Measurements from ENCODE around the gene ST3GAL2. TPM values are rescaled to one million over a fixed set of nuclear protein-coding genes. Genes with fewer than 3 reads are reported as not detected.
"Not testable (repeated sequence)": the region's sequence is repeated elsewhere in the genome, so short reads cannot be mapped to it uniquely, and the experiment has no call there.

Gene ST3GAL2
- total RNA-seq, 1 donor from 2014 or later, result 53.0 TPM

DNA sequence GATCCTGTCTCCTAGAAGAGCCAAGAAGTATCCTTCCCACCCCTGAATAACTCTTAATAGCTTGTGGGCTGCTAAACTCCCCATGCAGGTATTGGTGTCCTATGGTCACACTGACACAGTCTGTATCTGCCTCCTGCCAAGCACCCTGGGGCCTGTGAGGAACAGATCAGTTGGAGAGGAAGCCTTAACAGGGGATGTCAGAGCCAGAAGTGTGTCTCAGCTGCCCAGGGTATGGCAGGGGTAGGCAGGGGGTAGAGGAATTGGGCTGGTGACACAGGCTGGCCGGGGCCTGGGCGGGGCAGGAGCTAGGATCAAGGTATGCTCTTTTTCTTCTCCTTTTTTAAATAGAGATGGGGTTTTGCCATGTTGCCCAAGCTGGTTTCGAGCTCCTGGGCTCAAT, 47.5 kb downstream of the ST3GAL2 start:
- H3K9me3 Mint-ChIP-seq, result no peaks in the 10 kb centered on the region
- H3K36me3 Mint-ChIP-seq, result peaks cover 11% of the 10 kb centered on the region
- H3K27me3 Mint-ChIP-seq (ENCODE audit: low read depth), result no peaks in the 10 kb centered on the region
- TF ChIP-seq, protein P1, sequence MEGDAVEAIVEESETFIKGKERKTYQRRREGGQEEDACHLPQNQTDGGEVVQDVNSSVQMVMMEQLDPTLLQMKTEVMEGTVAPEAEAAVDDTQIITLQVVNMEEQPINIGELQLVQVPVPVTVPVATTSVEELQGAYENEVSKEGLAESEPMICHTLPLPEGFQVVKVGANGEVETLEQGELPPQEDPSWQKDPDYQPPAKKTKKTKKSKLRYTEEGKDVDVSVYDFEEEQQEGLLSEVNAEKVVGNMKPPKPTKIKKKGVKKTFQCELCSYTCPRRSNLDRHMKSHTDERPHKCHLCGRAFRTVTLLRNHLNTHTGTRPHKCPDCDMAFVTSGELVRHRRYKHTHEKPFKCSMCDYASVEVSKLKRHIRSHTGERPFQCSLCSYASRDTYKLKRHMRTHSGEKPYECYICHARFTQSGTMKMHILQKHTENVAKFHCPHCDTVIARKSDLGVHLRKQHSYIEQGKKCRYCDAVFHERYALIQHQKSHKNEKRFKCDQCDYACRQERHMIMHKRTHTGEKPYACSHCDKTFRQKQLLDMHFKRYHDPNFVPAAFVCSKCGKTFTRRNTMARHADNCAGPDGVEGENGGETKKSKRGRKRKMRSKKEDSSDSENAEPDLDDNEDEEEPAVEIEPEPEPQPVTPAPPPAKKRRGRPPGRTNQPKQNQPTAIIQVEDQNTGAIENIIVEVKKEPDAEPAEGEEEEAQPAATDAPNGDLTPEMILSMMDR (IDR thresholded peaks at IDR 0.05; ENCODE audit: unreplicated experiment), result no peak
- DNase-seq (ENCODE audit: low spot score in 2 of 2, unreplicated experiment in 2 of 2), result no peak
- H3K27ac Mint-ChIP-seq, result peak overlapping the region; percentile 25
- H3K4me3 Mint-ChIP-seq, result no peak overlapping the region
- H3K4me1 Mint-ChIP-seq, result no peaks in the 10 kb centered on the region

DNA sequence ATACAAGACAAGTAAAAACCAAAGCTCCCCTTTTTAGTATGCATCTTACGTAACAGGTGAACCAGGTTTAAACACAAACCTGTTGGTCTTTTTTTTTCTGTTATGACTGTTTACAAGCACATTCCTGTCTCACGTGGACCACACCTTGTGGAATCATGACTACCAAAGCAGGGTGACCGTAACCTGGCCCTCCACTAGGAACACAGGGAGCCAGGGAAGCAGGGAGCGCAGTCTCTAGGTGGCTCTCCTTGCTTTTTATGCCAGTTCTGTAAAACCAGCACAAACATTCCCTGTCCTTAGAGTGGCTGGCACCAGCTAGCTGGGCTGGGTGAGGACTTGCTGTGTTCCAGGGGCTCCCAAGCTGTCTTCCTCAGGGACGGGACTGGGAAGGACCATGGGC, 48.1 kb downstream of the ST3GAL2 start:
- H3K27ac Mint-ChIP-seq, result peak overlapping the region; percentile 30

DNA sequence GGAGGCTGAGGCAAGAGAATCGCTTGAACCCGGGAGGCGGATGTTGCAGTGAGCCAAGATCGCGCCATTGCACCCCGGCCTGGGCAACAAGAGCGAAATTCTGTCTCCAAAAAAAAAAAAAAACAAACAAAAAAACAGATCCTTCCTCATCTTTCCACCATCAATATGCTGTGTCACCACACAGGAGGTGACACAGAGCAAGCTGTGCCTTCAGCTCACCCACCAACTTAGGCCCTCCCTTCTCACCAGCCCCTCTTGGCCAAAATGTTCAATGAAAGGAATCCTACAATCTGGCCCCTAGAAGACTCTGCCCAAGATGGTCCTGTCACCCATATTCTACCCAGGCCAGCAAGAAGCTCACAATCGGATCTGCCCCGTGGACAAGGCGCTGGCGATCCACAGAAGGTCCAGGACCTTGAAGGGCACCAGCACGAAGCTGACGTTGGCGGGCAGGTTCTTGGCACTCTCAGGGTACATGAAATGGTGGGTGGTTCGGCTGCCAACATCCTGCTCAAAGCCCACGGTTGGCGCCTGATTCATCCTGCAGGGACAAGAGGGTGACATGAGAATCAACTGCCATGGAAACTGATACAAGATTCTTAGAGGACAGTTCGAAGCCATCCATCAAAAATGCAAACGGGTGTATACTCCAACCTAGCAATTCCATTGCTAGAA, 50.8 kb downstream of the ST3GAL2 start:
- TF ChIP-seq, protein P1 (IDR thresholded peaks at IDR 0.05; ENCODE audit: unreplicated experiment), result no peak
- Mint-ChIP-seq H3K9me3 (no peaks in the 10 kb centered on the region), H3K27me3 (ENCODE audit: low read depth) (no peaks in the 10 kb centered on the region), H3K4me1 (no peaks in the 10 kb centered on the region), H3K4me3 (no peak overlapping the region), H3K36me3 (peaks cover 14% of the 10 kb centered on the region), H3K27ac (no peak overlapping the region)
- DNase-seq (ENCODE audit: low spot score in 2 of 2, unreplicated experiment in 2 of 2), result no peak

More for the DNA sequence above, 48.1 kb downstream of the ST3GAL2 start:
- no peak overlapping the region for H3K4me3 Mint-ChIP-seq
- DNase-seq (ENCODE audit: low spot score in 2 of 2, unreplicated experiment in 2 of 2), result no peak
- TF ChIP-seq, protein P1 (IDR thresholded peaks at IDR 0.05; ENCODE audit: unreplicated experiment), result no peak
- no peaks in the 10 kb centered on the region for H3K4me1 Mint-ChIP-seq
- H3K9me3 Mint-ChIP-seq, result no peaks in the 10 kb centered on the region
- H3K27me3 Mint-ChIP-seq (ENCODE audit: low read depth), result no peaks in the 10 kb centered on the region
- H3K36me3 Mint-ChIP-seq, result peaks cover 11% of the 10 kb centered on the region

DNA sequence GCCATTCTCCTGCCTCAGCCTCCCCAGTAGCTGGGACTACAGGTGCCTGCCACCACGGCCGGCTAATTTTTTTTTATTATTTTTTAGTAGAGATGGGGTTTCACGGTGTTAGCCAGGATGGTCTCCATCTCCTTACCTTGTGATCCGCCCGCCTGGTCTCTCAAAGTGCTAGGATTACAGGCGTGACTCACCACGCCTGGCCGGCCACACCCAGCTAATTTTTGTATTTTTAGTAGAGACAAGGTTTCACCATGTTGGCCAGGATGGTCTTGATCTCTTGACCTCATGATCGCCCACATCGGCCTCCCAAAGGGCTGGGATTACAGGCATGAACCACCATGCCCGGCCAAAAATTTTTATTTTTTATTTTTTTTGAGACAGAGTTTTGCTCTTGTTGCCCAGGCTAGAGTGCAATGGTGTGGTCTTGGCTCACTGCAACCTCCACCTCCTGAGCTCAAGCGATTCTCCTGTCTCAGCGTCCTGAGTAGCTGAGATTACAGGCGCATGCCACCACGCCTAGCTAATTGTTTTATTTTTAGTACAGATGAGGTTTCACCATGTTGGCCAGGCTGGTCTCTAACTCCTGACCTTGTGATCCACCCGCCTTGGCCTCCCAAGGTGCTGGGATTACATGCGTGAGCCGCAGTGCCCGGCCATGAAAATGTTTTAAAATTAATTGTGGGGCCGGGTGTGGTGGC, 52.5 kb downstream of the ST3GAL2 start:
- H3K27ac Mint-ChIP-seq; H3K27me3 Mint-ChIP-seq (ENCODE audit: low read depth); H3K9me3 Mint-ChIP-seq; H3K4me1 Mint-ChIP-seq; DNase-seq (ENCODE audit: low spot score in 2 of 2, unreplicated experiment in 2 of 2); H3K4me3 Mint-ChIP-seq: not testable (repeated sequence)
- H3K36me3 Mint-ChIP-seq, result peaks cover 16% of the 10 kb centered on the region

DNA sequence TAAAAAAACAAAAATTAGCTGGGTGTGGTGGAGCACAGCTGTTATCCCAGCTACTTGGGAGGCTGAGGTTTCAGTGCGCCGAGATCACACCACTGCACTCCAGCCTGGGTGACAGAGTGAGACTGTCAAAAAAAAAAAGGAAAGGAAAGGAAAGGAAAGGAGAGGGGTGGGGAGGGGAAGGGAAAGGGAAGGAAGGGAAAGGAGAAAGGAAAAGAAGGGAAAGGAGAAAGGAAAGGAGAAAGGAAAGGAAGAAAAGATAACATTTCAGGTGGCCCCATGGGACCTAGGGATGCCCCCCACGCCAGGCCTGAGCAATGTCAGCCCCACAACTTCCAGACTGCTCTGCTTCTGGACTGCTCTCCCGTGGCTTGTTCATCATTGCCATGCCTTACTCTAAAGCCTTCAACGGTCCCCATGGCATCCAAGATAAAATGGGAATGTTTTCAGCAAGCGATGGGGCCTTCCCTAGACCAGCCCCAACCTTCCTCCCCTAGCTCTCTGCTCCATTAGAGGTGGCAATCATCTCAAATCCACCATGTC, 55.4 kb downstream of the ST3GAL2 start:
- no peak overlapping the region for H3K27ac Mint-ChIP-seq
- H3K36me3 Mint-ChIP-seq, result peaks cover 12% of the 10 kb centered on the region
- peaks cover 9% of the 10 kb centered on the region for H3K4me1 Mint-ChIP-seq
- H3K4me3 Mint-ChIP-seq, result no peak overlapping the region
- no peaks in the 10 kb centered on the region for H3K27me3 Mint-ChIP-seq (ENCODE audit: low read depth)
- DNase-seq (ENCODE audit: low spot score in 2 of 2, unreplicated experiment in 2 of 2), result no peak
- no peaks in the 10 kb centered on the region for H3K9me3 Mint-ChIP-seq
- TF ChIP-seq, protein P1 (IDR thresholded peaks at IDR 0.05; ENCODE audit: unreplicated experiment), result no peak

Measured in mesothelial cell of epicardium (in vitro differentiated cells).